ES-I3 (cell line): Measurements from ENCODE around the gene PLEKHA4.
"Not testable (repeated sequence)": the region's sequence is repeated elsewhere in the genome, so short reads cannot be mapped to it uniquely, and the experiment has no call there.

Experiments used
- H3K36me3 ChIP-seq: 2 replicates; pipeline ENCODE4 v1.6.1; 2013; ENCODE audit warnings: mild to moderate bottlenecking, low read length, control low read depth, moderate library complexity; ENCODE audit not compliant: insufficient read depth
- H3K4me1 ChIP-seq: 2 replicates; pipeline ENCODE4 v1.6.1; 2013; ENCODE audit warnings: mild to moderate bottlenecking, control low read depth, low read length; ENCODE audit not compliant: insufficient read depth
- H3K9ac ChIP-seq: 2 replicates; pipeline ENCODE4 v1.6.1; 2013; ENCODE audit warnings: low read depth, mild to moderate bottlenecking, low read length, moderate library complexity
- H3K9me3 ChIP-seq: 2 replicates; pipeline ENCODE4 v1.6.1; 2013; ENCODE audit warnings: mild to moderate bottlenecking, low read length, moderate library complexity; ENCODE audit not compliant: control insufficient read depth, insufficient read depth

Gene PLEKHA4, protein sequence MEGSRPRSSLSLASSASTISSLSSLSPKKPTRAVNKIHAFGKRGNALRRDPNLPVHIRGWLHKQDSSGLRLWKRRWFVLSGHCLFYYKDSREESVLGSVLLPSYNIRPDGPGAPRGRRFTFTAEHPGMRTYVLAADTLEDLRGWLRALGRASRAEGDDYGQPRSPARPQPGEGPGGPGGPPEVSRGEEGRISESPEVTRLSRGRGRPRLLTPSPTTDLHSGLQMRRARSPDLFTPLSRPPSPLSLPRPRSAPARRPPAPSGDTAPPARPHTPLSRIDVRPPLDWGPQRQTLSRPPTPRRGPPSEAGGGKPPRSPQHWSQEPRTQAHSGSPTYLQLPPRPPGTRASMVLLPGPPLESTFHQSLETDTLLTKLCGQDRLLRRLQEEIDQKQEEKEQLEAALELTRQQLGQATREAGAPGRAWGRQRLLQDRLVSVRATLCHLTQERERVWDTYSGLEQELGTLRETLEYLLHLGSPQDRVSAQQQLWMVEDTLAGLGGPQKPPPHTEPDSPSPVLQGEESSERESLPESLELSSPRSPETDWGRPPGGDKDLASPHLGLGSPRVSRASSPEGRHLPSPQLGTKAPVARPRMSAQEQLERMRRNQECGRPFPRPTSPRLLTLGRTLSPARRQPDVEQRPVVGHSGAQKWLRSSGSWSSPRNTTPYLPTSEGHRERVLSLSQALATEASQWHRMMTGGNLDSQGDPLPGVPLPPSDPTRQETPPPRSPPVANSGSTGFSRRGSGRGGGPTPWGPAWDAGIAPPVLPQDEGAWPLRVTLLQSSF

DNA sequence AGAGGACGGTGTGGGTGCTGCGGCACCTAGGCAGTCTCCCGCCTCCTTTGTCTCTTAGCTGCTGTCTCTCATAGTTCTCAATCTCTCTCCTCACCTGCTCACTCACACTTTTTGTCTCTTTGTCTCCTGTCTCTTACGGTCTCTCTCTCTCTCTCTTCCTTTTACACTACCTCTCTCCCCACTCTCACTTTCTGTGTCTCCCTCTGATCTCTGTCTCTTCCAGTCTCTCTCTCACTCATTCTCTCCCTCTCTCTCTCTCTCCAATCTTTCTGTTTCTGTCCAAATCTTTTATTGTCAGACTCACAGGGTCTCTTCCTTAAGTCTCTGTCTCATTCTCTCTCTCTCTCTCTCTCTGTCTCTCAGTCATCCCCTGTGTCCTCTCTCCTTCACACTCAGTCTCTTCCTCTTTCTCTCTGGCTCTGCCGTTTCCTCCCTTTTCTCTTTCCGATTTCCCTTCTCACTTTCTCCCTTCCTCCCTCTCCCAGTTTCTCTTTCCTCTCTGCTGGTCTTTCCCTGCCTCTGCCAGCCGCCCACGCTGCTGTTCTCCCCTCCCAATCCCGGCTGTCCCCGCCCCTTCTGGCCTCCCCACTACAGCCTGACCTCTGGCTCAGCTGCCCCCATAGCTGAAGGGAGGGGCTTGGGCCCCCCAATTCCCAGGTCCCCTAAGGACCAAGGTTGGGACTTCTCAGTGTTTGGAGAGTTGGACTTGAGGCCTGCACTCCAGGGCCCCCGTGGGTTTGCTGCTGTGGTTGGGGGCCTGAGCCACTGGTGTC lies at the start of gene PLEKHA4:
TSS of gene PLEKHA4 (minus strand) at position 504 of the 773 bp plus-strand sequence. CDS start 997 bp downstream, outside the sequence.
- no peaks in the 10 kb centered on the region for H3K9me3 ChIP-seq
- H3K36me3 ChIP-seq = 0 out of 2 replicates have a peak, but pooled peaks cover under 1% of the 10 kb centered on the region
- H3K9ac ChIP-seq = peak within 1 kb of the TSS; percentile 36
- H3K4me1 ChIP-seq = peaks cover 4% of the 10 kb centered on the region; the same call in 1 of the 2 replicates

DNA sequence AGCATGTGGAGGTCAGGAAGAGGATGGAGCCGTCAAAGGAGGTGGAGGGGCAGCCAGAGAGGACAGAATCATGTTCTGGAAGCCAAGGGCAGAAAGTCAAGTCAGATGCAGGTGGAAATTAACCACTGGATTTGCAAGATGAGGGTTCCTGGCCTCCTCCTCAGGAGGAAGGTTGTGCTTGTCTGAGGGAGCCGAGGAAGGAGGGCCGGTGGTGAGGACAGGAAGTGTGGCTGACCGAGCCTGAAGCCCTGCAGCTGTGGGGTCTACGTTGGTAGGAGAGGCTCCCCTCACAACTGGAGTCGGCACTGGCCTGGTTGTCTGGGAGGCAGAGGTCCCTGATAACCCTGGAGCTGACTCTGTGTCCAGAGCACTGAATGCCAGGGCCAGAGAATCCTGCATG lies 49.7 kb upstream of the PLEKHA4 start:
- Histone ChIP-seq H3K4me1 (no peaks in the 10 kb centered on the region), H3K9me3 (no peaks in the 10 kb centered on the region), H3K36me3 (peaks cover 8% of the 10 kb centered on the region; the same call in 1 of the 2 replicates), H3K9ac (no peak overlapping the region)

DNA sequence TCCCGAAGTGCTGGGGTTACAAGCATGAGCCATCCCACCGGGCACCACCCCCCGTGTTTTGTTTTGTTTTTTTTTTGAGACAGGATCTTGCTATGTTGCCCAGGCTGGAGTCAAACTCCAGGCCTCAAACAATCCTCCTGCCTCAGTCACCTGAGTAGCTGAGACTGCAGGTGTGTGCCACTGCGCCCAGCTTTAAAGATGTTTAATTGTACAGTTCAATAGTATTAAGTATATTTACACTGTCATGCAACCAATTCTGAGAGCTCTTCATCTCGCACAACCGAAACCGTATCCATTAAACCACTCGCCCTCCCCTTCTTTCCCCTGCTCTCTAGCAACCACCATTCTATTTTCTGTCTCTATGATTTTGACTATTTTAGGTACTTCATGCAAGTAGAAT lies 47.3 kb upstream of the PLEKHA4 start:
- H3K36me3 ChIP-seq = peaks cover 9% of the 10 kb centered on the region; the same call in 1 of the 2 replicates
- no peaks in the 10 kb centered on the region for H3K4me1 ChIP-seq
- no peak overlapping the region for H3K9ac ChIP-seq
- H3K9me3 ChIP-seq = no peaks in the 10 kb centered on the region

DNA sequence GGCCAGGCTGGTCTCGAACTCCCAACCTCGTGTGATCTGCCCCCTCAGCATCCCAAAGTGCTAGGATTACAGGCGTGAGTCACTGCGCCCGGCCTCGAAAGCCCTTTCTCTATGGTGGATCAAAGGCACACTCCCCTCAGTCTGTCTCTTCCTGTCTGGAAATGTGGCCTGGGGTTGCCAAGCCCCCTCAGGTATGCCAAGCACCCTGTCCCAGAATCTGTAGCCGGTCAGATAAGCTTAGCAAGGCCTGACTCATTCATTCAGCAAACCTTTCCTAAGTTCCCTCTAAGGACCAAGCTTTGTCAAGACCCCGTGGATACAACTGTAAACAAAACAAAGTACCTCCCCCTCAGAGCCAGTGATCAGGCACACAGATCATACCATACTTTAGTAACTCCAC lies 45.8 kb upstream of the PLEKHA4 start:
- no peaks in the 10 kb centered on the region for H3K4me1 ChIP-seq
- H3K9me3 ChIP-seq = no peaks in the 10 kb centered on the region
- no peak overlapping the region for H3K9ac ChIP-seq
- peaks cover 9% of the 10 kb centered on the region for H3K36me3 ChIP-seq

DNA sequence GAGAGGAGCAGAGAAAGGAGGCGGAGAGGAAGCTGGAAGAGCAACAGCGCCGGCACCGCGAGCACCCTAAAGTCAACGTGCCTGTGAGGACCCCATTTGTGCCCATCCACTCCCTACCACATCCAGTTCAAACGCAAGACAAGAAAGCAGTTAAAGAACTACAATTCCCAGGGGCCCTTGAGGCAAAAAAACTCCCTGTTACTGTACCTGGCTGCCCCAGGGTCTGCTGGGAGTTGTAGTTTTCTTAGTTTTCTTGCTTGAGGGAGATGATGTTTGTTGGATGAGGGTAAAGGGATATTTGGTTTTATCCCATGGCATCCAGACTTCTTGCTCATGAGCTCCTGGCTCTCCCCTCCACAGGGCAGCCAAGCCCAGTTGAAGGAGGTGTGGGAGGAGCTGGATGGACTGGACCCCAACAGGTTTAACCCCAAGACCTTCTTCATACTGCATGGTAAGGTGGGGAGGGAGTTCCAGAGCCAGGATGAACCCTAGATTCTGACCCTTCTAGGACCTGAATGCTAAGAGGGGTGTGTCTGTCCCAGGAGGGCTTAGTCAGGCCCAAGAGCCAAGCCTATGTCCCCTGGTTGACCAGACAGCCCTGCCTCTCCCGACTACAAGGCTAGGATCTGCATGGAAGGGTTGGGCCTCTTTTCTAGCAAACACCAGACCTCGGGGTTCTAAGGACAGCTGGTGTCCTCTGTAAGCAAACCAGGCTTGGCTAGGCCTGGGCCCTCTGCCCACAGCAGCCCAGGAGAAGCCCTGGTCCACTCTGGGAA lies 44.9 kb upstream of the PLEKHA4 start:
- Histone ChIP-seq H3K9ac (no peak overlapping the region), H3K9me3 (no peaks in the 10 kb centered on the region), H3K4me1 (no peaks in the 10 kb centered on the region), H3K36me3 (peaks cover 9% of the 10 kb centered on the region)

DNA sequence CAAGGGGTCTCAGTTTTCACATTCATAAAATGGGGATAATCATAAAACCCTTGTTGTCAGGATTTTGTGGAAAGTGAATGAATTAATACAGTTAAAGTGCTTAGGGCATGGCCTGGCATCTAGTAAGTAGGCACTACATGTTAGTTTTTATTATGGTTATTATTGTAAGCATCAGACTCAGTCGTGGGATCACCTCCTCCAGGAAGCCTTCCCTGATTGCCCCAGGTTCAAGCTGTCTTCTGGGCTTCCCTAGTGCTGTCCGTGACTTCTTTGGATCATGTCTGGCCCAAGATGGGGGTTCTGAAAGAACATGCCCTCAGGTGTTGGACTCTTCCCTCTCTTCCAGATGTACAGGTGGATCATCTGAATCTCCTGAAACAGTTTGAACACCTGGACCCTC lies 42.4 kb upstream of the PLEKHA4 start:
- no peak overlapping the region for H3K9ac ChIP-seq
- no peaks in the 10 kb centered on the region for H3K9me3 ChIP-seq
- no peaks in the 10 kb centered on the region for H3K4me1 ChIP-seq
- H3K36me3 ChIP-seq = peaks cover 7% of the 10 kb centered on the region

DNA sequence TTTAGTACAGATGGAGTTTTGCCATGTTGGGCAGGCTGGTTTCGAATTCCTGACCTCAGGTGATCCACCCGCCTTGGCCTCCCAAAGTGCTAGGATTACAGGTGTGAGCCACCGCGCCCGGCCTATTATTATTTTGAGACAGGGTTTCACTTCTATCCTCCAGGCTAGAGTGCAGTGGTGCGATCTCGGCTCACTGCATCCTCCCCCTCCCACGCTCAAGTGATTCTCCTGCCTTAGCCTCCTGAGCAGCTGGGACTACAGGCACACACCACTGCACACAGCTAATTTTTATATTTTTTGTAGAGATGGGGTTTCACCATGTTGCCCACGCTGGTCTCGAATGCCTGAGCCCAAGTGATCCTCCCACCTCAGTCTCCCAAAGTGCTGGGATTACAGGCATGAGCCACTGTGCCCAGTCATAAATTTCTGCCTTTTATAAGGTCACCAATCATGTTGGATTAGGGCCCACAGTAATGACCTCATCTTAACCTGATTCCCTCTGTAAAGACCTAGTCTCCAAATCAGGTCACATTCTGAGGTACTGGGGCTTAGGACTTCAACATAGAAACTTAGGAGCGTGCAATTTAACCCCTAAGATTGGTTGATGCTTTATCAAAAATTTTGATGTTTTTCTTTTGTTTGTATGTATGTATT lies 41.1 kb upstream of the PLEKHA4 start:
- not testable (repeated sequence) for H3K9me3 ChIP-seq, H3K4me1 ChIP-seq, H3K9ac ChIP-seq
- peaks cover 15% of the 10 kb centered on the region for H3K36me3 ChIP-seq

DNA sequence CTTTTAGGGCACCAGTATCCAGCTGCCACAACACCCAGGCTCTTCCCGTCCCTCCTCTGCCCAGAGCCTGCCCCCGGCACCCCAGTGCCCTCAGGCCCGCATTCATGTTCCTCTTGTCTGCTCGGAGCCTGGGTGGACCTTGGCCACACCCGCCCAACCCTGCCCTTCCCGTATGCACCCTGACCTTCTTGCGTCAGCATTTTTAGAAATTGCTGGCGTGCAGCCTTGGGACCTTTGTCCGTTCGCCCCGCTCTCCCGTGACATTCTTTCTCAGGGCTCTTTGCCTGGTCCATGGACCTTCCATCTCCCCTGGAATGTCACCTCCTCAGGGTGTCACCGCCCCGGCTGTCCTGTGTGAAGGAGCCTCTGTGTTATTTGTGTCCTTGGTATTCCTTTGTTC lies 39.3 kb upstream of the PLEKHA4 start:
- H3K36me3 ChIP-seq = peaks cover 9% of the 10 kb centered on the region
- no peak overlapping the region for H3K9ac ChIP-seq
- no peaks in the 10 kb centered on the region for H3K4me1 ChIP-seq
- no peaks in the 10 kb centered on the region for H3K9me3 ChIP-seq

DNA sequence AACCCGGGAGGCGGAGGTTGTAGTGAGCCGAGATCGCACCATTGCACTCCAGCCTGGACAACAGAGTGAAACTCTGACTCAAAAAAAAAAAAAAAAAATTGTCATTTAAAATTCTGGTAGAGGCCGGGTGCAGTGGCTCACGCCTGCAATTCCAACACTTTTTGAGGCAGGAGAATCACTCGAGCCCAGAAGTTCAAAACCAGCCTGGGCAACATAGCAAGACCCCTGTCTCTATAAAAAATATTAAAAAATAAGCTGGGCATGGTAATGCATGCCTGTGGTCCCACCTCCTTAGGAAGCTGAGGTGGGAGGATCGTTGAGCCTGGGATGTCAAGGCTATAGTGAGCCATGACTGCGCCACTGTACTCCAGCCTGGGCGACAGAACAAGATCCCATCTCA lies 37.9 kb upstream of the PLEKHA4 start:
- no peaks in the 10 kb centered on the region for H3K9me3 ChIP-seq
- H3K36me3 ChIP-seq = peaks cover 9% of the 10 kb centered on the region
- H3K4me1 ChIP-seq = no peaks in the 10 kb centered on the region
- H3K9ac ChIP-seq = no peak overlapping the region

DNA sequence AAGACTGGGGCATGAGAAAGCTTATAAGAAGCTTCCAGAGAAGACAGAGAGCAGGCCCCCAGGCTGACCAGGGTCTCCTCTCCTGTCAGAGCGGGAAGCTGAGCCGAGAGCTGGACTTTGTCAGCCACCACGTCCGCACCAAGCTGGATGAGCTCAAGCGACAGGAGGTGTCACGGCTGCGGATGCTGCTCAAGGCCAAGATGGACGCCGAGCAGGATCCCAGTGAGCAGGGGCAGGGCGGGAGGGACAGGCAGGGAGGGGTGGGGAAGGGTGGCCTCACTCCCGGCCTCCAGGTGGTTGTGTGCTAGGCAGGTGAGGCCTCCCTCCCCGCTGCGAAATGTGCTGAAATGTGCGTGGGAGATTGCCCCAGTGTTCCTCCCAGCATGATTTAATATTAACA lies 37.2 kb upstream of the PLEKHA4 start:
- H3K4me1 ChIP-seq = no peaks in the 10 kb centered on the region
- H3K36me3 ChIP-seq = peaks cover 9% of the 10 kb centered on the region
- H3K9ac ChIP-seq = no peak overlapping the region
- no peaks in the 10 kb centered on the region for H3K9me3 ChIP-seq

DNA sequence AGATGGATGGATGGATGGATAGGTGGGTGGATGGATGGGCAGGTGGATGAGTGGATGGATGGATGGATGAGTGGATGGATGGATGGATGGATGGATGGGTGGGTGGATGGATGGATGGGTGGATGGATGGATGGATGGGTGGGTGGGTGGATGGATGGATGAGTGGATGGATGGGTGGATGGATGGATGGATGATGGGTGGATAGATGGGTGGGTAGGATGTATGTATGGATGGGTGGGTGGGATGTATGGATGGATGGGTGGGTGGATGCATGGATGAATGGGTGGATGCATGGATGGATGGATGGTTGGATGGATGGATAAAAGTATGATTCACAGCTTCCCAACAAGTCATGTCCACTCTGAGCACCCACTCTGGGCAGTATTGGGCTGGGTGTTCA lies 35.4 kb upstream of the PLEKHA4 start:
- H3K9me3 ChIP-seq, H3K36me3 ChIP-seq, H3K4me1 ChIP-seq, H3K9ac ChIP-seq: not testable (repeated sequence)

DNA sequence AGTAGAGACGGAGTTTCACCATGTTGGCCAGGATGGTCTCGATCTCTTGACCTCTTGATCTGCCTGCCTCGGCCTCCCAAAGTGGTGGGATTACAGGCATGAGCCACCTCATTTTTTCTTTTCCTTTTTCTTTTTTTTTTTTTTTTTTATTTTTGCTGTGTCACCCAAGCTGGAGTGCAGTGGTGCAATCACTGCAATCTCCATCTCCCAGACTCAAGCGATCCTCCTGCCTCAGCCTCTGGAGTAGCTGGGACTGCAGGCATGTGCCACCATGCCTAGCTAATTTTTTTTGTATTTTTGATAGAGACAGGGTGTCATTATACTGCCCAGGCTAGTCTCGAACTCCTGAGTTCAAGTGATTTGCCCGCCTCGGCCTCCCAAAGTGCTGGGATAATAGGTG lies 33.9 kb upstream of the PLEKHA4 start:
- H3K9me3 ChIP-seq, H3K9ac ChIP-seq, H3K4me1 ChIP-seq, H3K36me3 ChIP-seq: not testable (repeated sequence)

DNA sequence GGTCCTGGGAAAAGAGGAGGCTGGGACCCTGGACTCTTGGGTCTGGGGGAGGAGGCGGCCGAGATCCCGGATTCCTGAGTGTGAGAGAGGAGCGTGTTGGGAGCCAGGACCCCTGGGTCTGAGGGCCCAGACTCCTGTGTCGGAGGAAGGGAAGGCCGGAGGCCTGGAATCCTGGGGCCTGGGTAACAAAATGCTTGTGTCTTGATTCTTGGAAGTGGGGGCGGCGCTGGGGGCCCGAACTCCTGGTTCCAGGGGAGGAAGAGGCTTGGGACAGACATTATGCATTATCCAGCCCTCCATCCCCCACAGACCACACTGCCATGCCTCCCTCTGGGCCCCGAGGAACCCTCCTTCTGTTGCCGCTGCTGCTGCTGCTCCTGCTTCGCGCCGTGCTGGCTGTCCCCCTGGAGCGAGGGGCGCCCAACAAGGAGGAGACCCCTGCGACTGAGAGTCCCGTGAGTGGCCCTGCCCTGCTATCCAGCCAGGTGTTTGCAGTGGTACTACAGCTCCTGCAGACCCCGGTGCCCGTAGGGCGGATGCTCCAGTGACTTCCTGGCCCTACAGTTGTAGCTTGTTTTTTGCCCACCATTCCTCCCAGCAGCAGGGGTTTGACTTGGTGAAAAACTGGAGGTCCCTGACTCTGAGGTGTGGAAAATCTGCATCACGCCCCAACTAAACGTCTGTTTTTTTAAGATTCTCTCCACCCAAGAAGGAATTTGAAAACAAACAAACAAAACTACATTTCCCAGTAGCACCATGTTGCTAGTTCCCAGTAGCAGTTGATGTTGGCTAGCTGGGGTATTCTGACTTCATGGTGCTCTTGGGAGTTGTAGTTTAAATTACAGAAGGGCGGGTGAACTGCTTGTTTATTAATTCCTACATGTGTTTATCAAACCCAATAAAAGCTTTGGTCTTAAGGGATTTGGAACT lies 32.3 kb upstream of the PLEKHA4 start:
- Histone ChIP-seq H3K36me3 (peaks cover 9% of the 10 kb centered on the region), H3K9me3 (no peaks in the 10 kb centered on the region), H3K4me1 (no peaks in the 10 kb centered on the region), H3K9ac (peak overlapping the region; percentile 65)
